Osteocyte (in vitro differentiated cells): ENCODE results near the gene EMC10. TPM values are rescaled to one million over a fixed set of nuclear protein-coding genes. Genes with fewer than 3 reads are reported as not detected.

Experiments used
- DNase-seq: peaks from one replicate; pipeline ENCODE4 v3.0.0; 2021; ENCODE audit warnings: mixed read lengths; ENCODE audit not compliant: unreplicated experiment; ENCODE audit errors: extremely low spot score
- H3K27ac Mint-ChIP-seq: one replicate; pipeline ENCODE4 v1.8.0; 2021; ENCODE audit warnings: mild to moderate bottlenecking, mixed read lengths; ENCODE audit not compliant: unreplicated experiment
- H3K27me3 Mint-ChIP-seq: one replicate; pipeline ENCODE4 v1.8.0; 2021; ENCODE audit warnings: mixed read lengths; ENCODE audit not compliant: unreplicated experiment
- H3K36me3 Mint-ChIP-seq: one replicate; pipeline ENCODE4 v1.8.0; 2021; ENCODE audit warnings: mixed read lengths; ENCODE audit not compliant: unreplicated experiment
- H3K4me1 Mint-ChIP-seq: one replicate; pipeline ENCODE4 v1.8.0; 2021; ENCODE audit warnings: mixed read lengths; ENCODE audit not compliant: unreplicated experiment
- H3K4me3 Mint-ChIP-seq: one replicate; pipeline ENCODE4 v1.8.0; 2021; ENCODE audit warnings: mild to moderate bottlenecking, moderate library complexity, mixed read lengths; ENCODE audit not compliant: unreplicated experiment
- H3K9me3 Mint-ChIP-seq: one replicate; pipeline ENCODE4 v1.8.0; 2021; ENCODE audit warnings: mixed read lengths; ENCODE audit not compliant: unreplicated experiment
- CTCF ChIP-seq: fragments of 200-600 bp; sonication (generic); IDR thresholded peaks from 2 replicates; pipeline ENCODE4 v1.5.0; 2021; ENCODE audit warnings: antibody characterized with exemption, mild to moderate bottlenecking, moderate library complexity
- total RNA-seq: library from RNA; stranded (reverse); gene quantifications from 2 replicates; pipeline ENCODE4 v1.2.1, GENCODE V29; 2021

EMC10 gene
- total RNA-seq, 1 donor from 2014 or later = 172 TPM

- no peak for TF ChIP-seq CTCF
- DNase-seq = no peak
- Mint-ChIP-seq H3K36me3 (peaks cover 17% of the 10 kb centered on the region), H3K4me3 (no peak overlapping the region), H3K27me3 (no peaks in the 10 kb centered on the region), H3K27ac (no peak overlapping the region), H3K4me1 (peaks cover 16% of the 10 kb centered on the region), H3K9me3 (no peaks in the 10 kb centered on the region)
Observed at GRCh38 chr19:50479761-50480251, 3.5 kb downstream of the EMC10 start.

DNA sequence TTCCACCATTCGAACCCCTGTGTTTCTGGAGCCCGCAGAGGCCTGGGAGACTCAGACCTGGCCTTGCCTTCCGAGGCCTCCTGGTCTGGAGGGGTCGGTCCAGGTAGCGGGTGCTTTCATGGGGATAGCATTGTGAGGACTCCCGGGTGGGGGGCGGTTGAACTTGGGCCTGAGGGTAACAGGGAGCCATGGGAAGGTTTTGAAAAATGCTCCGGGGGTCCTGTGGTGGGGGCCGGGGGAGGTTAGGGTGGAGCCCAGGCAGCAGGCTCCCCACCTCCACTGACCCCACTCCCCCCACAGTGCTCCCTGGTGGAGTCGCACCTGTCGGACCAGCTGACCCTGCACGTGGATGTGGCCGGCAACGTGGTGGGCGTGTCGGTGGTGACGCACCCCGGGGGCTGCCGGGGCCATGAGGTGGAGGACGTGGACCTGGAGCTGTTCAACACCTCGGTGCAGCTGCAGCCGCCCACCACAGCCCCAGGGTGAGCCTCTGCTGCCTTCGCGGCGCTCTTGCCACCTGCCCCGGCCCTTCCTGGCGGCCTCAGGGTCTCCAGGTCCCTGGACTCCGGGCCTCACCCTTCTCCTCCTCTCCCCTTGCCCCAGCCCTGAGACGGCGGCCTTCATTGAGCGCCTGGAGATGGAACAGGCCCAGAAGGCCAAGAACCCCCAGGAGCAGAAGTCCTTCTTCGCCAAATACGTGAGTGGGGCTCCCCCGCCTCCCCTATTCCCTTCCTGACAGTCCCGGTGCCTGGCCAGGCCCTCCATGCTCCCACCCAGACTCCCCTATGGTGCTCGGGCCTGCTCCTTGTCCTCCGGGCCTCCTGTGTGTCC, 4.2 kb downstream of the EMC10 start:
- H3K36me3 Mint-ChIP-seq = peaks cover 24% of the 10 kb centered on the region
- H3K27ac Mint-ChIP-seq = no peak overlapping the region
- no peak for DNase-seq
- H3K4me3 Mint-ChIP-seq = no peak overlapping the region
- H3K9me3 Mint-ChIP-seq = no peaks in the 10 kb centered on the region
- H3K27me3 Mint-ChIP-seq = no peaks in the 10 kb centered on the region
- peaks cover 16% of the 10 kb centered on the region for H3K4me1 Mint-ChIP-seq
- TF ChIP-seq CTCF = no peak

GRCh38 chr19:50481351-50482149, 5.2 kb downstream of the EMC10 start:
- DNase-seq = no peak
- Mint-ChIP-seq H3K4me1 (peaks cover 12% of the 10 kb centered on the region), H3K27ac (no peak overlapping the region), H3K36me3 (peaks cover 24% of the 10 kb centered on the region), H3K9me3 (no peaks in the 10 kb centered on the region), H3K4me3 (no peak overlapping the region), H3K27me3 (no peaks in the 10 kb centered on the region)
- TF ChIP-seq CTCF = no peak

DNA sequence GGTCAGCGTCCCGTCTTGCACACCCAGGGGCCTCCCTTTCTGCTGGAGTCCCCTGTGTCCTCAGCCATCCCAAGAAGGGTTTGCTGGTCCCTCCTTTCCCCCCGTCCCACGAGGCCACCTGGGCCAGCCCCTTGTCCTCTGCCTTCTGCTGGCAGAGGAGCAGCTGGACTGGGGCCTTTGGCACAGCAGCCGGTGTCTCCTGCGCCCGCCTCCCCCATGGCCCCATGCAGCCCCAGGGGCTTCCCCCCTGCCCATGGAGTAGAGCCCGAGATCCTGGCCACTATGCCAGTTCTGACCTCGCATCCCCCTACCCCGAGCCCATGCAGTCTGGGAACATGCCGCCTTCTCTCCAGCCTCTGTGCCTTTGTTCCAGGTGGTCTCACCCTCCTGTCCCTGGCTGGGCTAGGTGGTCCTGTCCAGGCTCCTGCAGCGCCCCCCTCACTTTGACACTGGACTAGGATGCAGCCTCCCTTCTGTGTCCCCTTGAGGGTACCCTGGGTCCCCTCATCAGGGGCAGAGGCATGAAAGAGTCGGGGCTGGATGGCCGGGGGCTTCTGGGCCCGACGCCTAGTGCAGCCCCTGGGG, 6.1 kb downstream of the EMC10 start:
- no peaks in the 10 kb centered on the region for H3K9me3 Mint-ChIP-seq
- no peak overlapping the region for H3K4me3 Mint-ChIP-seq
- no peak for TF ChIP-seq CTCF
- DNase-seq = no peak
- peaks cover 5% of the 10 kb centered on the region for H3K4me1 Mint-ChIP-seq
- H3K27me3 Mint-ChIP-seq = no peaks in the 10 kb centered on the region
- no peak overlapping the region for H3K27ac Mint-ChIP-seq
- H3K36me3 Mint-ChIP-seq = peaks cover 24% of the 10 kb centered on the region
